ENCODE data around the gene TCL1A.

GRCh38 chr14:95695051-95695450 is 18.9 kb downstream of the TCL1A start:
- TF ChIP-seq, protein P1, sequence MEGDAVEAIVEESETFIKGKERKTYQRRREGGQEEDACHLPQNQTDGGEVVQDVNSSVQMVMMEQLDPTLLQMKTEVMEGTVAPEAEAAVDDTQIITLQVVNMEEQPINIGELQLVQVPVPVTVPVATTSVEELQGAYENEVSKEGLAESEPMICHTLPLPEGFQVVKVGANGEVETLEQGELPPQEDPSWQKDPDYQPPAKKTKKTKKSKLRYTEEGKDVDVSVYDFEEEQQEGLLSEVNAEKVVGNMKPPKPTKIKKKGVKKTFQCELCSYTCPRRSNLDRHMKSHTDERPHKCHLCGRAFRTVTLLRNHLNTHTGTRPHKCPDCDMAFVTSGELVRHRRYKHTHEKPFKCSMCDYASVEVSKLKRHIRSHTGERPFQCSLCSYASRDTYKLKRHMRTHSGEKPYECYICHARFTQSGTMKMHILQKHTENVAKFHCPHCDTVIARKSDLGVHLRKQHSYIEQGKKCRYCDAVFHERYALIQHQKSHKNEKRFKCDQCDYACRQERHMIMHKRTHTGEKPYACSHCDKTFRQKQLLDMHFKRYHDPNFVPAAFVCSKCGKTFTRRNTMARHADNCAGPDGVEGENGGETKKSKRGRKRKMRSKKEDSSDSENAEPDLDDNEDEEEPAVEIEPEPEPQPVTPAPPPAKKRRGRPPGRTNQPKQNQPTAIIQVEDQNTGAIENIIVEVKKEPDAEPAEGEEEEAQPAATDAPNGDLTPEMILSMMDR (IDR thresholded peaks at IDR 0.05): no peak
- TF ChIP-seq POLR2A (IDR thresholded peaks at IDR 0.05): no peak

Data from adrenal gland (tissue), 5 donors.